Raji (cell line): ENCODE data around the gene HINFP.

Experiments
- POLR2A ChIP-seq: IDR thresholded peaks from 2 replicates; pipeline ENCODE4 v1.6.1; 2011; ENCODE audit warnings: low read depth, low read length, control low read depth; ENCODE audit not compliant: insufficient read depth

The HINFP gene

GRCh38 chr11:119121008-119121810, at the start of gene HINFP:
TSS of gene HINFP (plus strand) at chr11:119121580. CDS start at chr11:119126945, 5,365 bp downstream.
- peak; percentile 94 for TF ChIP-seq POLR2A

- TF ChIP-seq POLR2A: no peak
Measured at GRCh38 chr11:119077839-119078238, 43.5 kb upstream of the HINFP start.

GRCh38 chr11:119078675-119079420, 42.5 kb upstream of the HINFP start:
- TF ChIP-seq POLR2A: no peak

GRCh38 chr11:119081682-119082260, 39.6 kb upstream of the HINFP start:
- TF ChIP-seq POLR2A: no peak

- peak; percentile 93 for TF ChIP-seq POLR2A
Measured at GRCh38 chr11:119084663-119085436, 36.5 kb upstream of the HINFP start, which contains the start of gene HMBS. TSS of gene HMBS (plus strand) at chr11:119084881. CDS start at chr11:119085034, 153 bp downstream.

- TF ChIP-seq POLR2A: no peak
Measured at GRCh38 chr11:119085437-119085847, 35.9 kb upstream of the HINFP start.

GRCh38 chr11:119087123-119087522, 34.3 kb upstream of the HINFP start:
- TF ChIP-seq POLR2A: no peak

- TF ChIP-seq POLR2A: no peak
Measured at GRCh38 chr11:119087747-119088241, 33.6 kb upstream of the HINFP start.

GRCh38 chr11:119088406-119088805, 33.0 kb upstream of the HINFP start:
- no peak for TF ChIP-seq POLR2A

GRCh38 chr11:119089319-119089718, 32.1 kb upstream of the HINFP start:
- no peak for TF ChIP-seq POLR2A

- peak; percentile 31; the same call in 1 of the 2 replicates for TF ChIP-seq POLR2A
Measured at GRCh38 chr11:119091178-119091577, 30.2 kb upstream of the HINFP start.

GRCh38 chr11:119091966-119092879, 29.2 kb upstream of the HINFP start:
- TF ChIP-seq POLR2A: no peak; the same call in 1 of the 2 replicates
